Measurements from ENCODE around the gene PON3. TPM values are rescaled to one million over a fixed set of nuclear protein-coding genes. Genes with fewer than 3 reads are reported as not detected.

Gene PON3
- total RNA-seq, 1 donor: not detected

- TF ChIP-seq CTCF (IDR thresholded peaks at IDR 0.05; ENCODE audit: insufficient read depth, low read length): no peak
- no peak overlapping the region for H3K4me3 ChIP-seq (ENCODE audit: low read depth, low read length)
- no peak for DNase-seq (ENCODE audit: low read depth)
These were observed 77.6 kb downstream of the PON3 start for GRCh38 chr7:95318501-95319100.

- DNase-seq (ENCODE audit: low read depth): no peak
- no peak for TF ChIP-seq CTCF (IDR thresholded peaks at IDR 0.05; ENCODE audit: insufficient read depth, low read length)
- H3K4me3 ChIP-seq (ENCODE audit: low read depth, low read length): no peak overlapping the region
These were observed 78.2 kb downstream of the PON3 start for GRCh38 chr7:95317966-95318365.

- DNase-seq (ENCODE audit: low read depth): no peak
- H3K4me3 ChIP-seq (ENCODE audit: low read depth, low read length): no peak overlapping the region
- TF ChIP-seq CTCF (IDR thresholded peaks at IDR 0.05; ENCODE audit: insufficient read depth, low read length): no peak
These were observed 78.6 kb downstream of the PON3 start for GRCh38 chr7:95317546-95317945.

GRCh38 chr7:95316588-95316987, 79.6 kb downstream of the PON3 start:
- DNase-seq (ENCODE audit: low read depth): no peak
- H3K4me3 ChIP-seq (ENCODE audit: low read depth, low read length): no peak overlapping the region
- TF ChIP-seq CTCF (IDR thresholded peaks at IDR 0.05; ENCODE audit: insufficient read depth, low read length): no peak

GRCh38 chr7:95312561-95312960, 83.6 kb downstream of the PON3 start:
- DNase-seq (ENCODE audit: low read depth): no peak
- no peak for TF ChIP-seq CTCF (IDR thresholded peaks at IDR 0.05; ENCODE audit: insufficient read depth, low read length)
- no peak overlapping the region for H3K4me3 ChIP-seq (ENCODE audit: low read depth, low read length)

GRCh38 chr7:95311389-95311788, 84.8 kb downstream of the PON3 start:
- H3K4me3 ChIP-seq (ENCODE audit: low read depth, low read length): no peak overlapping the region
- no peak for TF ChIP-seq CTCF (IDR thresholded peaks at IDR 0.05; ENCODE audit: insufficient read depth, low read length)
- no peak for DNase-seq (ENCODE audit: low read depth)

GRCh38 chr7:95309951-95310350, 86.2 kb downstream of the PON3 start:
- no peak for DNase-seq (ENCODE audit: low read depth)
- no peak for TF ChIP-seq CTCF (IDR thresholded peaks at IDR 0.05; ENCODE audit: insufficient read depth, low read length)
- H3K4me3 ChIP-seq (ENCODE audit: low read depth, low read length): no peak overlapping the region

Measured in fibroblast of the aortic adventitia (primary cell).